Stimulated activated CD8-positive, alpha-beta memory T cell treated with anti-CD3 and anti-CD28 coated beads, Interleukin-12 subunit alpha, Interleukin-12 subunit beta, amount 100 ng/mL, for 4 hours (primary cell): ENCODE data around the gene CDC25B.
A peak's percentile ranks its signal among the peaks of the same experiment; 100 is the strongest.
"Not testable (repeated sequence)": the region's sequence is repeated elsewhere in the genome, so short reads cannot be mapped to it uniquely, and the experiment has no call there.

Experiments
- DNase-seq: peaks from one replicate; pipeline ENCODE4 v3.0.0-alpha.2; 2020; ENCODE audit warnings: low read depth

Gene CDC25B

DNA sequence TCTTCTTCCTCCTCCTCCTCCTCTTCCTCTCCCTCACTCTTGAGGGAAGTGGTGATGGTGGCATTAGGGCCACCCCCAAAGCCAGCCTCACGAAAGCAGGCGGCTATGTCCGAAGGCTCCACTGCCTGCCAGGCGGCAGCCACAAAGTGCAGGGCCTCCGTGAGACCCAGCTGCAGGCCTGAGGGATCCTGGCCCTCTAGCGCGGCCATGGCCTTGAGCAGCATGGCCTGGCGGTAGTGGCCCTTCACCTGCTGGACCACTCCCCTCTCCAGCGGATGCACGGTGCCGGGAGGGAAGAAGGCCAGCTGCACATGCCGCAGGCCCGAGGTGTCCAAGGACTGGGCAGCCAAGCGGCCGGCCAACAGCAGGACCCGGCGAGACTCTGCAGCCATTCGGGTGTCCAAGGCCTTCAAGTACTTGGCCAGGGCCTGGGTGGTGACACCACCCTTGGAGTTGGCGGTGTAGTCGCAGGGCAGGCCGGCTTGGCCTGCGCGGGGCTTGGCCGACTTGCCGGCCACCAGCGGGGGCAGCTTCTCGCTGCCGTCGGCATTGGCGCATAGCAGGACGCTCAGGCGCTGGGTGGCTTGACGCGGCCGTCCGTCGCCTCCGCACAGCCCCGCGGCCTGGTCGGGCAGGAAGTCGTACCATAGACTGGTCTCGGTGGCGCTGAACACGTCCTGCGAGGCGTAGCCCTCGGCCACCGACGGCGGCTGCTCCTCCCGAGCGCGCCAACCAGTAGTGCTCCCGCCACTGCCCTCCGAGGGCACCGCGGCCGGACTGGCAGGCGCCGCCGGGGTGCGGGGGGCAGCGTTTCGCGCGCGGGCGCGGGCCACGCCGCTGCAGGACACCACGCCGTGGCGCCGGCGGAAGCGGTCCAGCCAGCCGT is 10.6 kb upstream of the CDC25B start:
- DNase-seq: no peak

DNA sequence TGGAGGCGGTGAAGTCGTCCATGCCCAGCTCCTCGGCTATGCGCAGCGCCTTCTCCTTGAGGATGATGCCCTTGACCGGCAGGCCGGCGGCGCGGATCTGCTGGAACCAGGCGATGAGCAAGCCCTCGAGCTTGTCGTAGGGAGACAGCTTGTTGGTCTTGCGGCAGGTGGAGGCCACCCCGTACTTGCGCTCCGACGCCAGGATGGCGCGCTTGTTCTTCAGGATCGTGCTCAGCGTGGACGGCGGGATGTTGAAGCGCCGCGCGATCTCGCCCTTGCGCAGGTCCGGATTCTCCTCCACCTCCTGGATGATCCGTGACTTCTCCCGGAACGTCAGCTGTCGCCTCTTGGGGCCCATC is 10.0 kb upstream of the CDC25B start:
- no peak for DNase-seq

DNA sequence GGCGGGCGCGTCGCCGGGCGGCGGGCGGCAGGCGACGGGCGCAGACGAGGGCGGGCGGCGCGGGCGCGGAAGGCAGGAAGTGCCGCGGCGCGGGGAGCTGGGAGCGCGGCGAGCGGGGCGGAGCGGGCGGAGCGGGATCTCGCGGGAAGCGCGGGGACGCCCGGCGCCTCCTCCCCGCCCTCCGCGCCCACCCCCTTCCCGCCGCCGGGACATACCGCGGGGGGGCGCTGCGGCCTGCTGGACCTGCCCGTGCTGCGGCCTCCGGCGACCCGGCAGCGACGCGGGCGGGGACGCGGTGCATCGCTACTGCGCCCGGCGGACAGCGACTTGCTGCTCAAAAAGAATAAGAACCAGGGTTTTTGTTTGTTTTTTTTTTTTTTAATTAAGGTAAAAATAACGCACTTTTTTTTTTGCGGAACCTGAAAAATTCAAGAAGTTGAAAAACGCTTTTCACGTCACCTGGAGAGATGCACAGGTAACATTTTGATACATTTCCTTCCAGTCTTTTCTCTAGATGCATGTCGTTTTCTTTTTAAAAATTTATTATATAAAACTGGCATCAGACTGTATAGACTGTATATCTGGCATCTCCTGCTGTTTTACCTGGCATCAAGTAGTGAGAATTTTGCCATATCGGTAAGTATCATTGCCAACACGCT is 9.3 kb upstream of the CDC25B start, which contains the start of gene CENPB:
Gene CENPB, minus strand, starts transcription at position 76 of the 659 bp plus-strand sequence. CDS start 257 bp downstream, outside the sequence.
- DNase-seq: peak; percentile 87

DNA sequence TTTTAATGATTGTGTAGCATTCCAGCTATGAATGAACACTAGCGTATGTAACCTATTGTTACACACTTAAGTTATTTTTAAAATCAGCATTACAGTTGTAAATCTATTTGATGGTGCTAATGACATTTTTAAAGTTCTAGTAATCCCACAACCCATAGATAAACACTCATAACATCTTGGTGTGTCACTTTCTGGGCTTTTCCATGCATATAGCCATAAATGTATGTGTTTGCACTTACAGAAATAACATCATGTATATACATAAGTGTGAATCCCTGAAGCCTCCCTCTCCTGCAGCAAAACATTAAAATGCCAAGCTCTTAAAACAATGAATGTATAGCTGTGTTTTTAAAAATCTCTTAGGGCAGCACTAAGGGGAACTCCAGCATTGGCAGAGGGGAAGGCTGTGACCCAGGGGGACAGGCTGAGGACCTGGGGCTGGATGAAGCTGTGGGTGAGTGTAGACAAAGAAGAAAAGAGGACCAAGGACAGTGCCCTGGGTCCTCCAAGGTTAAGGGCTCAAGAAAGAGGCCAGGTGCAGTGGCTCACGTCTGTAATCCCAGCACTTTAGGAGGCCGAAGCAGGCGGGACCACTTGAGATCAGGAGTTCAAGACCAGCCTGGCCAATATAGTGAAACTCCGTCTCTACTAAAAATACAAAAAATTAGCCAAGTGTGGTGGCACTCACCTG is 8.6 kb upstream of the CDC25B start:
- no peak for DNase-seq

DNA sequence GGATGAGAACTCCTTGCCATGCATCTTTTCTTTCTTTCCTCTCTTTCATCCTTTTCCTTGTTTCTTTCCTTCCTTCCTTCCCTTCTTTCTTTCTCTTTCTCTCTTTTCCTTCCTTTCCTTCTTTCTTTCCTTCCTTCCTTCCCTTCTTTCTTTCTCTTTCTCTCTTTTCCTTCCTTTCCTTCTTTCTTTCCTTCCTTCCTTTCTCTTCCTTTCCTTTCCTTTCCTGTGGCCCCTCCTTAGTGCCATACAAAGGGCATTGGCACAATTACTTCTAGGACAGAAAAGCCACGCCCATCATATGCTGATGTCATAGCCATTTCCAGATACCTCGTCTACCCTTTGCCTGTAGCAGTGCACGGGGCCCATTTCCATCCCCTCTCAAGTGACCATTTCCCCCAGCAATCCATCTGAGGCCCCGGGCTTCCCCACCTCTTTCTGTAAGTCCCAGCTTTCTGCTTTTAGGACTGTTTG is 7.4 kb upstream of the CDC25B start:
- DNase-seq: no peak

DNA sequence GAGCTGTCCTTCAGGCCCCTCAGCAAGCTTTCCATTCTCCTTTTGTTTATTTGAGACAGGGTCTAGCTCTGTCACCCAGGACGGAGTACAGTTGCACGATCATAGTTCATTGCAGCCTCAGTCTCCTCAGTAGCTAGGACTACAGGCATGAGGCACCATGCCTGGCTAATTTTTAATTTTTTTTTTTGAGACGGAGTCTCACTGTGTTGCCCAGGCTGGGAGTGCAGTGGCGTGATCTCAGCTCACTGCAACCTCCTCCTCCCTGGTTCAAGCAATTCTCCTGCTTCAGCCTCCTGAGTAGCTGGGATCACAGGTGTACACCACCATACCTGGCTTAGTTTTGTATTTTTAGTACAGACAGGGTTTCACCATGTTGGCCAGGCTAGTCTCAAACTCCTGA is 6.9 kb upstream of the CDC25B start:
- DNase-seq: not testable (repeated sequence)

DNA sequence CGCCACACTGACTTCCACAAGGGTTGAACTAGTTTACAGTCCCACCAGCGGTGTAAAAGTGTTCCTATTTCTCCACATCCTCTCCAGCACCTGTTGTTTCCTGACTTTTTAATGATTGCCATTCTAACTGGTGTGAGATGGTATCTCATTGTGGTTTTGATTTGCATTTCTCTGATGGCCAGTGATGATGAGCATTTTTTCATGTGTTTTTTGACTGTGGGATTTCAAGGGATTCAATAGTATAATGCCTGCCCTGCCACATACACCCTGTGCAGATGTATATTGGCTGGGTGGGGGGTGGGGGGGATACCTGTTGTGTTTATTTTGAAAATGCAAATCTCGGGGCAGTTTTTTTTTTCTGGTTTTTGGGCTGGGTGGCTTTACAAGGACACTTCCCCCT is 1.9 kb upstream of the CDC25B start:
- not testable (repeated sequence) for DNase-seq

DNA sequence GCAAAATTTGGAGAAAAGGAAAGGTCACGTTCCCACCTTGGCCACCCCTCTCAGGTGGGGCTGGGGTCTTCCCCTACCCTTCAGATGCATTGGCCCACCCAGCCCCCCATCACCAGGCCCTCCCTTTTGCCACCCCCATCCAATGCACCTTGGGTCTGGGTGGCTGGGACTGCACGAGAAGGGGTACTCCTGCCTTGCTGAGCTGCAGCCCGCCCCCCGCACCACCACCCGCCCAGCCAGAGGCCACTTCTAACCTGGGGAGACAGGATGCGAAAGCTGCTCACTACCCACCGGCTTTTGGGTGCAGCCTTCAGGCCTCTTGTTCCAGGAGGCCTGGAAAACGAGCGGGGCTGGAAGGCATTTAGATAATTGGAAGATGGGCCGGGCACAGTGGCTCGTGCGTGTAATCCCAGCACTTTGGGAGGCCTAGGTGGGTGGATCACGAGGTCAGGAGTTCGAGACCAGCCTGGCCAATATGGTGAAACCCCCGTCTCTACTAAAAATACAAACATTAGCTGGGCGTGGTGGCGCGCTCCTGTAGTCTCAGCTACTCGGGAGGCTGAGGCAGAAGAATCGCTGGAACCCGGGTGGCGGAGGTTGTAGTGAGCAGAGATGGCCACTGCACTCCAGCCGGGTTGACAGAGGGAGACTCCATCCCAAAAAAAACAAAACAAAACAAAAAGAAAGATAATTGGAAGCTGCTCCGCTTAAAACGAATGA is 1.2 kb upstream of the CDC25B start:
- DNase-seq: no peak

DNA sequence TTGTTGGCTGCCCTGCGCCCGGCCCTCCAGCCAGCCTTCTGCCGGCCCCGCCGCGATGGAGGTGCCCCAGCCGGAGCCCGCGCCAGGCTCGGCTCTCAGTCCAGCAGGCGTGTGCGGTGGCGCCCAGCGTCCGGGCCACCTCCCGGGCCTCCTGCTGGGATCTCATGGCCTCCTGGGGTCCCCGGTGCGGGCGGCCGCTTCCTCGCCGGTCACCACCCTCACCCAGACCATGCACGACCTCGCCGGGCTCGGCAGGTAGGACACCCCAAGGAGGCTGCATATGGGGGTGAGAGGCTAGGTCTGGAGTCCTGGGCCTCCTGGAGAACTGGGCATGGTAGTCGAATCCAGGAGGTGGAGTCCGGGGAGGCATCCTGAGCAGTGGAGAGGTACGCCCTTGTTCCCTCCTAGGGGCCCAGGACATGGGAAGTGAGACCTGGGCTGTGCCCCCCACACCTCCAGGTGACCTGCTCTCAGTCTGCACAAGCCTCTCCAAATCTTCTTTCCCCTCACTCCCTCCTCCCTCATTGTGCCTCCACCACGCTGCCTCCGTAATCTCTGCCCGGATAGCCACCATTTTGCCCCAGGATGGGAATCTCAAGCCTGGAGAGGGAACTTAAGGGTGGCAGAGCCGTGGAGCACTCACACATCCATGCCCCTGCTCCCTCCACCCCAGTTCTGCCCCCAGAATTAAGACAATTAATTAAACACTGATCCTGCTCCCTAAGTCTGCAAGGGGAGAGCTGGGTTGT is 541 bp downstream of the CDC25B start:
- no peak for DNase-seq

DNA sequence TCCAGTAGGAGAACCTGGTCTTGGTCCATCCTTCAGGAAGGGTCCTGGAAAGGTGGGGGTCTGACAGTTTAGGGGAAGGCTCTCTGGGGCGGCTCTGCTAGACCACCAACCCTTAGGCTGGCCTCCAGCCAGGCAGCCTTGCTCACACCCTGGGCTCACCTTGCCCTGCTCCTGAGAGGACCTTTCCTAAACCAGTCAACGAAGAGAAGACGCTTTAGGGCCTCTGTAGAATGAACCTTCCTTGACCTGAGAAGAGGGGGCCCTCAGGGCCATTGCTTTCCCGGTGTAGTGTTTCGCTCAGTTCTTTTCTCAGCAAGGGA is 1.1 kb downstream of the CDC25B start:
- DNase-seq: no peak

DNA sequence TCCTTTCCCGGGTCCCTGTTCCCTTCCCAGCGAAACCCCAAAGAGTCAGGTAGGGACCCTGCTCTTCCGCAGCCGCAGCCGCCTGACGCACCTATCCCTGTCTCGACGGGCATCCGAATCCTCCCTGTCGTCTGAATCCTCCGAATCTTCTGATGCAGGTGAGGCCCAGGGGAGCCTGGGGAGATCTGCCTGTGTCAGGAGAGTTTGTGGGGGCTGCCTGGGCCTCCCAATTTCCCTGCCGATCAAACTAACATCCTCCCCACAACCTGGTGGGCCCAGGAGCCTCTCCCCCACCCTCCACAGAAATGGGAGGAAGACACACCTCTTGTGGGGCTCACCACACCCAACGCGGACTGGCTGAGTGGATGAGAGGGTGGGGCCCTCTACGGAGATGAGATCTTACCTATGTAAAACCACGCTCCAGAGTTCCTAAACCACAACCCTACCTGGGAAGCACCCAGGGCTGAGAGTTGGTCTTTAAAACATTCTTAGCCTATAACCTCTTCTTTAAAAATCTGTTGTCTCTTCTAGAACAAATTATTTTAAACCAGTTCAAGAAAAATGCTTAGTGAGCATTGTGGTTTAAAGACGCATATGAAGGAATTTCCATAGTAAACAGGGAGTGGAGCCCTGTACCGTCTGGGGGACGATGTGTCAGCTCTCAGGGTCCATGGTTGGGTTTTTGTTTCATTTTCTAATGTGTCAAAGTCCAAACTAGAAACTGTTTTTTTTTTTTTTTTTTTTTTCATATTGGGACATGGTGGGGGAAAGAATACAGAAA is 1.7 kb downstream of the CDC25B start:
- no peak for DNase-seq

DNA sequence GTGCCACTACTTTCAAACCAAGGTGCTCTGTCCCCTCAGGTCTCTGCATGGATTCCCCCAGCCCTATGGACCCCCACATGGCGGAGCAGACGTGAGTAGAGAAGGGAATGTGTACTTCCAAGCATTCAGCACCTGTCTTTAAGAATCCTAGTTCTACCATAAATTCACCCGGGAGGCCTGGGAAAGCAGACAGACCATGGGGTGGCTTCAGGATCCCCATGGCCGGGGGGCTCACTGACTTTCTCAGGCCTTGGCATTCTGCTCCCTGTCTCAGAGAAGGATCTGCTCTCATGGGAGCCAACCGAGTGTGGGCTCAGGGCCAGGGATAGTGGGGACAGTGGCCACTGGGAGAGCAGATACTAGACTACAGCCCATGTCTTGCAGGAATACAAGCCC is 2.3 kb downstream of the CDC25B start:
- no peak for DNase-seq

DNA sequence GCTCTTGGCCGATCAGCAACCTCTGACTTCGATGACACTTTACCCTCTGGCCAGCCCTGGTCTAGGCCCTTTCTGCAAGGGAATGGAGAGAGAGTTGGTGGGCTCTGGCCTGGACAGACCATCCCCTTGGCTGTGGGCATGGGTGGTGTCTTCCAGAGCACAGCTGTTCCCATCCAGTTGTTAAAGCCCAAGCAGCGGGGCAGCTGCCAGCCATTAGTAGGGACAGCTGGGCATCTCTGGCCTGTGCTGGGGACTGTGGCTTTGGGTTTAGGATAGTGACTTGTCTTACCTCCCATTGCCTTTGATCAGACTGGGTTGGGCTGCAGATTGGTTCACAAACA is 2.8 kb downstream of the CDC25B start:
- DNase-seq: no peak

DNA sequence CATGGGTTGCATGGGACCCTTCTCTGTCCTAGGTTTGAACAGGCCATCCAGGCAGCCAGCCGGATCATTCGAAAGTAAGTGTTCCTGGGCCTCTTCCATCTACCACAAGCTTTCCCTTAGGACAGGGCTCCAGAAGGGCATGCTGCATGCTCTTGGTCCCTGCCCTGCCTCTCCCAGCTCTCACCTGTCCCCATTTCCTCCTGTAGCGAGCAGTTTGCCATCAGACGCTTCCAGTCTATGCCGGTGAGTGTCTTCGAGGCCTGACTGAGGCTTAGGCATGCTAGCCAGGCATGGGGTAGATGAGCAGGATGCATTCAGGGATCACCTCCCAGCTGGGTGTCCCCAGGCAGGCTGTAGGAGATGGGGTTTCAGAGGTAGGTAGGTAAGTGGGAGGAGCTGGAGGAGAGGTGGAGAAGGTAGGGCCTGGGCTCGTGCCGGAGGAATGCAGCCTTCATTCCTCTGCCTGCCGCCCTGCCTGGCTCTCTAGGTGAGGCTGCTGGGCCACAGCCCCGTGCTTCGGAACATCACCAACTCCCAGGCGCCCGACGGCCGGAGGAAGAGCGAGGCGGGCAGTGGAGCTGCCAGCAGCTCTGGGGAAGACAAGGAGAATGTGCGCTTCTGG is 4.3 kb downstream of the CDC25B start:
- DNase-seq: no peak

DNA sequence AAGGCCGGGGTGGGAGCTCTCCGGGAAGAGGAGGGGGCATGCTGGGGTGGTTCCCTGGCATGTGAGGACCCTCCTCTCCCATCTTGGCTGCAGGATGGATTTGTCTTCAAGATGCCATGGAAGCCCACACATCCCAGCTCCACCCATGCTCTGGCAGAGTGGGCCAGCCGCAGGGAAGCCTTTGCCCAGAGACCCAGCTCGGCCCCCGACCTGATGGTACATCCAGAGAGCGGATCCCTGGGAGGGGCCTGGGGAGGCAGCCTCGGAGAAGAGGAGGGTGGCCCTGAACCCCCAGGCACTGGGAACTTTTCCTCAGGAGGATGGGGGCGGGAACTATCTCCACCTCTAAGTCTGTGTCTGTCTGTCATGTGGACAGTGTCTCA is 4.8 kb downstream of the CDC25B start:
- no peak for DNase-seq

DNA sequence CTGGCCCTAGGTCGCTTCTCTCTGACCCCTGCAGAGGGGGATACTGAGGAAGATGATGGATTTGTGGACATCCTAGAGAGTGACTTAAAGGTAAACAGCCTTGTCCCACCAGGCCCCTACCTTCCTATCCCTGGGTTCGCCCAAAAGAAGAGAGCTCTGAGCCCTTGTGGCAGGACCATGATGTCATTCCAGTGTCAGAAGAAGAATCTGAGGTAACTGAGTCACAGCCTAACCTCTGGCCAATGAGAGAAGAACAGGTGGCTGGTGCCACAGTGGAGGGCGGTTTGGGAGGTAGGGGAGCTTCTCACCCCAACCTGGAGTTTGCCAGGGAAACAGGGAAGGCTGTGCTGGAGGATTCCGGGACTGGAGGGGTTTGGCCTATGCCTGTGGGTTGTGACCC is 5.2 kb downstream of the CDC25B start:
- no peak for DNase-seq

DNA sequence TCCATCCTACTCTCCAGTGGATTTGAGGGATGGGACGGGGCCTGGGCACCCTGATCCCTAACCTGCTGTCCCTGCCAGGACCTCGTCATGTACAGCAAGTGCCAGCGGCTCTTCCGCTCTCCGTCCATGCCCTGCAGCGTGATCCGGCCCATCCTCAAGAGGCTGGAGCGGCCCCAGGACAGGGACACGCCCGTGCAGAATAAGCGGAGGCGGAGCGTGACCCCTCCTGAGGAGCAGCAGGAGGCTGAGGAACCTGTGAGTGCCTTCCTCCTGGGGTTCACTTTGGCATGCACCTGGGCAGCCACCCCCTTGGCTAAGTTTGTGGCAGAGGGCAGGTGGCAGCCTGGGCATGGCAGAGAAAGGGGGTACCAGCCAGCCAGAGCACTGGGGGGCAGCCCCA is 5.7 kb downstream of the CDC25B start:
- no peak for DNase-seq

DNA sequence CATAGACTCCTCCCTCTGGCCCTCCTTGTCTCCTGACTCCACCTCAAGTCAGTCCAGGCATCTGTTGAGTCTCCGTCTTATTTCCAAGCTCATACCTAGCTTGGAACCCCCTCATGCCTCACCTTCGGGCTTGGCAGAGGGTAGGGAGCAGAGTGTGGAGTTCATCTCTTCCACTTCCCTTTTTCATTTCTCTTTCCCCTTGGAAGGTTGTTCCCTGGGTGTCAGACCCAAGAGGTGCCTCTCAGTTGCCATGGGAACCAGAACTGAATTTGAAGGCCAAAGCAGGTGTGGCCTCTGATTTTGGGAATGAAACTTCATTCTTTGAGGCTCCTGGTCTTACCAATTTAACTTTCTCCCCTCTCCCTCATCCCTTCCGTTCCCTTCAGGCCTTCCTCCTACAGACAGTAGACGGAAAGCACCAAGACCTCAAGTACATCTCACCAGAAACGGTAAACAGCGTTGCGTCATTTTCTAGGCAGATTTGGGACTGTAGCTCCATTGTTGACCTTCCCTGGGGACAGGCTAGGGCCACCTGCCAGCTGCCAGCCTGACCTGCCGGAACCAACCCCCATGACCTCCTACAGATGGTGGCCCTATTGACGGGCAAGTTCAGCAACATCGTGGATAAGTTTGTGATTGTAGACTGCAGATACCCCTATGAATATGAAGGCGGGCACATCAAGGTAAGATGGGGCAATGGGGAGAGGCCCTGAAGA is 6.6 kb downstream of the CDC25B start:
- DNase-seq: no peak

DNA sequence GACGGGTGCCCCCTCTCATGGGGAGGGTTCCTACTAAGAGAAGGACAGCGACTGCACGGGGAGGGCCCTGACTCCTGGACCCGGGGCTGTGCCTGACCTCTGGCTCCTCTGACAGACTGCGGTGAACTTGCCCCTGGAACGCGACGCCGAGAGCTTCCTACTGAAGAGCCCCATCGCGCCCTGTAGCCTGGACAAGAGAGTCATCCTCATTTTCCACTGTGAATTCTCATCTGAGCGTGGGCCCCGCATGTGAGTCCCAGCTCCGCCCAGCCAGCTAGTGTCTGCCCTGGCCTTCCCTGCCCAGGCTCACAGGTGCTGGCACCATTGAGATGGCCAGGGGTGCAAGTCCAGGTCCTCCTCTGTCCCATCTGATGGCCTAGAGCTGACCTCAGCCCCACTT is 7.2 kb downstream of the CDC25B start:
- no peak for DNase-seq

DNA sequence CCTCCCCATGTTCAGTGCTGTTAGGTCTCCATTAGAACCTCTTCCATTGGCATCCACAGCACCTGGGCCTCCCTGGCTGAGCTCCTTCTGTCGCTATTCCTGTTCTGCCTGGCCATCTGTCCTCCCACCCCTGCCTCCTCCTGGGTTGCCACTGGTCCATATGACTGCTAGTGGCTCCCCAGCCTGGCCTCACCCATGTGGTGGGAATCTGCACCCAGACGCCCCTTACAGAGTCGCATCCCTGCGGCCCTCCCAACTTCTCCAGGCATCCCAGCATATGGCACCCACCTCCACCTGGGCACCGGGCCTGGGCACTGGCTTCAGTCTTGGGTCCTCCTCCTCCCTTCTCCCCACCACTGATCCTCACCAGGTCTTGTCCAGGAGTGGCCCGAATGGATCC is 7.7 kb downstream of the CDC25B start:
- DNase-seq: no peak
